ENCODE measurements around the gene CACNA2D1.

The CACNA2D1 gene

DNA sequence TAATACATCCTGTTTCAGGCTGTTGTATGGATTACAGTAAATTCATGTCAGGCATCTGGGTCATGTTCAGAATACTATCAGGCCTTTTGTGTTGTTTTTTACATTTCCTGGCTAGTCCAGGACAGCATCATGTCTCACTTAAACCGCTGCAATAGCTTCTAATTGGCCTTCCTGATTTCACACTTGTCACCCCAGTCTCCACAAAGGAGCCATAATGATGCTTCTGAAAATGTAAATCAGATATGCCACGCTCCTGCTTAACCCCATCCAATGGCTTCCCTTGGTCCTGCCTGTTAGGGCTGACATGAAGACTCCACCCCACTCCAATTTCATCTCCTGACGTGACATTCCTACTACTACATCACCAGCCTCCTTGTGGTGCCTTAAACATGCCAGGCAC, 220.0 kb downstream of the CACNA2D1 start:
- in situ Hi-C loops (cut with MboI; ENCODE audit: low sequenced_read_pairs, unreplicated experiment) = no loop called here
- DNase-seq (ENCODE audit: low spot score) = no peak
- TF ChIP-seq, protein P1, sequence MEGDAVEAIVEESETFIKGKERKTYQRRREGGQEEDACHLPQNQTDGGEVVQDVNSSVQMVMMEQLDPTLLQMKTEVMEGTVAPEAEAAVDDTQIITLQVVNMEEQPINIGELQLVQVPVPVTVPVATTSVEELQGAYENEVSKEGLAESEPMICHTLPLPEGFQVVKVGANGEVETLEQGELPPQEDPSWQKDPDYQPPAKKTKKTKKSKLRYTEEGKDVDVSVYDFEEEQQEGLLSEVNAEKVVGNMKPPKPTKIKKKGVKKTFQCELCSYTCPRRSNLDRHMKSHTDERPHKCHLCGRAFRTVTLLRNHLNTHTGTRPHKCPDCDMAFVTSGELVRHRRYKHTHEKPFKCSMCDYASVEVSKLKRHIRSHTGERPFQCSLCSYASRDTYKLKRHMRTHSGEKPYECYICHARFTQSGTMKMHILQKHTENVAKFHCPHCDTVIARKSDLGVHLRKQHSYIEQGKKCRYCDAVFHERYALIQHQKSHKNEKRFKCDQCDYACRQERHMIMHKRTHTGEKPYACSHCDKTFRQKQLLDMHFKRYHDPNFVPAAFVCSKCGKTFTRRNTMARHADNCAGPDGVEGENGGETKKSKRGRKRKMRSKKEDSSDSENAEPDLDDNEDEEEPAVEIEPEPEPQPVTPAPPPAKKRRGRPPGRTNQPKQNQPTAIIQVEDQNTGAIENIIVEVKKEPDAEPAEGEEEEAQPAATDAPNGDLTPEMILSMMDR (IDR thresholded peaks at IDR 0.05; ENCODE audit: borderline replicate concordance, control extremely low read depth, extremely low read depth, insufficient read depth, missing control alignments) = no peak

DNA sequence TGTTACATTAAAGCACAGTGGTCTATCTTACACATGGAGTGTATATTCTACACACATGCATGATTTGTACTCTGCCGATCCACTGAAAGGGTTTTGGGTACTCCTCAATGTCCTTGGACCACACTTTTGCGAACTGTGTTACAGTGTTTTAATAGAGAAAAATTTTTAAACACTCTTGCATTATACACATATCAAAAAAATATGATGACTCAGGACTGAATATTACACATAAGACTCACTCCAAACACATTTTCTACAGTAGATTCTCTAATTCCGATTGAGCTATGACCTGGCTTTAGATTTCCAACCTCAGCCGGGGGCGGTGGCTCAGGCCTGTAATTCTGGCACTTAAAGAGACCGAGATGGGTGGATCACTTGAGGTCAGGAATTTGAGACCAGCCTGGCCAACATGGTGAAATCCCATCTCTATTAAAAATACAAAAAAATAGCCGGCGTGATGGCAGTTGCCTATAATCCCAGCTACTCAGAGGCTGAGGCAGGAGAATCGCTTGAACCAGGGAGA, 222.4 kb downstream of the CACNA2D1 start:
- in situ Hi-C loops (cut with MboI; ENCODE audit: low sequenced_read_pairs, unreplicated experiment) = no loop called here
- TF ChIP-seq, protein P1 (IDR thresholded peaks at IDR 0.05; ENCODE audit: borderline replicate concordance, control extremely low read depth, extremely low read depth, insufficient read depth, missing control alignments) = no peak
- no peak for DNase-seq (ENCODE audit: low spot score)

DNA sequence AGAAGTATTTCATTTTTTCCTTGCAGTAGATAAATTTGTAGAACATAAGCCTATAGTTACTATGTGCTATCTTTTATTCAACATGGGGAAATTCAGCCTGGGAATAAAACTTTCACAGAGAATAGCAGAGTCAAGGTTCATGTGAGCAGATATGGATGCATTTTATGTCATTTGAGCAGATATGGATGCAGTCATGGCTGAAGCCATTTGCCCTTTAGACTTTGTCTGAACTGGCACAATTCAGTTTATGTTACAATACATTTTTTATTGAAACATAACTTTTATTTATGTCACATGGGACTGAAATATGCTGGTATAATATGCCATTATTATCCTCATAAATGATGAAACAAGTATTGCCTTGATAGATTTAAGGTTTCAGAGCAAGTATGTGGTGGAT, 231.1 kb downstream of the CACNA2D1 start:
- in situ Hi-C loops (cut with MboI; ENCODE audit: low sequenced_read_pairs, unreplicated experiment) = no loop called here
- DNase-seq (ENCODE audit: low spot score) = no peak
- TF ChIP-seq, protein P1 (IDR thresholded peaks at IDR 0.05; ENCODE audit: borderline replicate concordance, control extremely low read depth, extremely low read depth, insufficient read depth, missing control alignments) = no peak

DNA sequence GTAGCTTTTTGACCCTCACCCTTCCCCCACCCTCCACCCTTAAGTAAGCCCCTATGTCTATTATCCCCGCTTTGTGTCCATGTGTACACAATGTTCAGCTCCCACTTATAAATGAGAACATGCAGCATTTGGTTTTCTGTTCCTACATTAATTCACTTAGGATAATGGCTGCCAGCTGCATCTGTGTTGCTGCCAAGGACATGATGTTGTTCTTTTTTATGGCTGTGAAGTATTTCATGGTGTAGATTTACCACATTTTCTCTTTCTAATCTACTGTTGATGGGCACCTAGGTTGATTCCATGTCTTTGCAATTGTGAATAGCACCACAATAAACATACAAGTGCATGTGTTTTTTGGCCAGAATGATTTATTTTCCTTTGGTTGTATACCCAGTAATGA, 232.2 kb downstream of the CACNA2D1 start:
- TF ChIP-seq, protein P1 (IDR thresholded peaks at IDR 0.05; ENCODE audit: borderline replicate concordance, control extremely low read depth, extremely low read depth, insufficient read depth, missing control alignments) = no peak
- in situ Hi-C loops (cut with MboI; ENCODE audit: low sequenced_read_pairs, unreplicated experiment) = no loop called here
- no peak for DNase-seq (ENCODE audit: low spot score)

DNA sequence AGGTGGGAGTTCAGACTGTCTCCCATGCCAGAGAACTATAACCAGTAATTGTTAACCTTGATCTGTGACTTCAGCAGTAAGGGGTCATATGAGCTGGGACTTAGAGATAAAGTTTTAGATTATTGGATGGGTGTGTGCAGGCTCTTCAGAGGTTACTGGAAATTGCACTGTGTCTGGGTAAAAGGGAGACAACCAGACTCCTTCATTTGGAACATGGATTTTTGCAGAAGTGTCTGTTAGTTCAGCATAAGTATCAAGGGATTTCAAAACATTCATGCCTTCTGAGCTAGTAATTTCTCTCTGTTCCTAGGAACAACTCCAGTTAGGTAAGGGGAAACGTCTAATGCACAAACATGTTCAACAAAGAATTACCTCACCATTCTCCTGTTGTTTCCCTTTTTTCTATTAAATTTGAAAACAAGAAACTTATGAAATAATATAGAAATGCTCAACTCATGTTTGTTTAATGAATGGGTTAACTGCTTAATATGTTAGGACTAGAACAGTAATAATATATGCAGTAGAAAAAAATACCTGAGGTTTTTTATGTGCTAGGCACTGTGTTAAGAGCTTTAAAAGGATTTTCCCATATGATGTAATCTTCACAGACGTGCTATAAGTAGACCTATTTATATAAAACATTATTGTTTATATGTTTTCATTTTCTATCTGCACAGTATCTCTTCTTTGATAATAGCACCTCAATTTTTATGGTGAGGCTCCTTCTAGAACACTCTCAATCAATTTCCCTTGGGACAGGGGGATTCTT, 233.0 kb downstream of the CACNA2D1 start:
- no peak for DNase-seq (ENCODE audit: low spot score)
- in situ Hi-C loops (cut with MboI; ENCODE audit: low sequenced_read_pairs, unreplicated experiment) = no loop called here

DNA sequence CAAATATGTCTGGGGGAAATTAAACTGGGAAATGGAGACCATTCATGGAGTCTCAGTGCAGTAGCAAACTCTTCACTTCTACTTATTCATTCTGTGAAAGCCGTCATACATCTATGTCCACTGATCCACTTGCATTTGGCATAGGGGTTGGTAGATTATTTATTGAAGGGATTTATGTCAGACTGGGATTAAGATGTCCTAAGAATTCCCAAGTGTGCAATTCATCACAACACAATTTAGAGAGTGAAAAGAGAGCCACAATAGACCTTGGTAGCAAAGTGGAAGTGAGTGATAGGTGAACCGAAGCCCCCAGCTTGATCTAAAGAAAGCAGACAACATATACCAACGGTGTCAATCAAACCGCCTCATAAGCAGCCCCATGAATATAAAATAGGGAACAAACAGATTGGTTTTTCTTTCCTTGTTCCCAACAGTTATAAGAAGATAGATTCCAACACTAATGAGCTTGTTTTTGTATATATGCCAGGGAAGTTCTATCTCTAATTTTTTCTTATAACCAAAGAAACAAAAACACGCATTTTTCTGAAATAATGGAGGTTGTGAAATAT, 234.3 kb downstream of the CACNA2D1 start:
- in situ Hi-C loops (cut with MboI; ENCODE audit: low sequenced_read_pairs, unreplicated experiment) = no loop called here
- DNase-seq (ENCODE audit: low spot score) = no peak
- TF ChIP-seq, protein P1 (IDR thresholded peaks at IDR 0.05; ENCODE audit: borderline replicate concordance, control extremely low read depth, extremely low read depth, insufficient read depth, missing control alignments) = no peak

More for the DNA sequence above, 233.0 kb downstream of the CACNA2D1 start:
- TF ChIP-seq, protein P1 (IDR thresholded peaks at IDR 0.05; ENCODE audit: borderline replicate concordance, control extremely low read depth, extremely low read depth, insufficient read depth, missing control alignments) = no peak

Measured in GM13976 (cell line).